Skeletal muscle cell (primary cell): ENCODE data around the gene SRP72.
A peak's percentile ranks its signal among the peaks of the same experiment; 100 is the strongest.
"Not testable (repeated sequence)": the region's sequence is repeated elsewhere in the genome, so short reads cannot be mapped to it uniquely, and the experiment has no call there.

Experiments used
- DNase-seq: peaks from one replicate; pipeline ENCODE4 v3.0.0-alpha.2; 2010; ENCODE audit warnings: low read depth
- H3K4me3 ChIP-seq: 2 replicates; pipeline ENCODE4 v1.5.1; 2011; ENCODE audit warnings: low read depth, mild to moderate bottlenecking, control low read depth, low read length, moderate library complexity

Gene SRP72

GRCh38 chr4:56463711-56464110, 3.7 kb upstream of the SRP72 start:
- H3K4me3 ChIP-seq: no peak overlapping the region
- no peak for DNase-seq

GRCh38 chr4:56464581-56464980, 2.8 kb upstream of the SRP72 start:
- DNase-seq: no peak
- no peak overlapping the region for H3K4me3 ChIP-seq

GRCh38 chr4:56465599-56466295, 1.7 kb upstream of the SRP72 start:
- peak overlapping the region; percentile 98 for H3K4me3 ChIP-seq
- DNase-seq: no peak

GRCh38 chr4:56466296-56466761, 1.1 kb upstream of the SRP72 start:
- H3K4me3 ChIP-seq: peak overlapping the region; percentile 98
- not testable (repeated sequence) for DNase-seq

- H3K4me3 ChIP-seq: peak overlapping the region; percentile 98
- DNase-seq: no peak
Observed at GRCh38 chr4:56466910-56467283, 520 bp upstream of the SRP72 start.

GRCh38 chr4:56468097-56468422, 643 bp downstream of the SRP72 start:
- H3K4me3 ChIP-seq: peak overlapping the region; percentile 98
- DNase-seq: no peak

- DNase-seq: no peak
- no peak overlapping the region for H3K4me3 ChIP-seq
Observed at GRCh38 chr4:56469489-56470210, 2.2 kb downstream of the SRP72 start.

GRCh38 chr4:56475917-56476316, 8.5 kb downstream of the SRP72 start:
- DNase-seq: no peak
- no peak overlapping the region for H3K4me3 ChIP-seq

GRCh38 chr4:56477192-56477702, 9.8 kb downstream of the SRP72 start:
- no peak for DNase-seq
- no peak overlapping the region for H3K4me3 ChIP-seq

- H3K4me3 ChIP-seq: no peak overlapping the region
- DNase-seq: no peak
Observed at GRCh38 chr4:56480691-56481090, 13.3 kb downstream of the SRP72 start.

- no peak overlapping the region for H3K4me3 ChIP-seq
Observed at GRCh38 chr4:56496241-56496640, 28.8 kb downstream of the SRP72 start.

GRCh38 chr4:56505269-56506130, 38.1 kb downstream of the SRP72 start, which contains the start of gene ARL9:
Gene ARL9 (plus strand): TSS chr4:56505791. CDS start chr4:56505863, 72 bp downstream.
- peak; percentile 20 for DNase-seq
- H3K4me3 ChIP-seq: peak within 1 kb of the TSS; percentile 61

More at GRCh38 chr4:56496241-56496640, 28.8 kb downstream of the SRP72 start:
- no peak for DNase-seq

- H3K4me3 ChIP-seq: no peak overlapping the region
- no peak for DNase-seq
Observed at GRCh38 chr4:56511098-56511497, 43.7 kb downstream of the SRP72 start.

GRCh38 chr4:56512166-56512565, 44.7 kb downstream of the SRP72 start:
- H3K4me3 ChIP-seq: no peak overlapping the region
- DNase-seq: peak; percentile 3

GRCh38 chr4:56513517-56513916, 46.1 kb downstream of the SRP72 start:
- H3K4me3 ChIP-seq: no peak overlapping the region
- DNase-seq: no peak

GRCh38 chr4:56530269-56531148, 63.1 kb downstream of the SRP72 start:
- peak; percentile 37 for DNase-seq
- peak overlapping the region; percentile 65 for H3K4me3 ChIP-seq

- DNase-seq: no peak
- H3K4me3 ChIP-seq: peak overlapping the region; percentile 65
Observed at GRCh38 chr4:56531149-56531770, 63.8 kb downstream of the SRP72 start.

- DNase-seq: no peak
Observed at GRCh38 chr4:56531823-56532222, 64.4 kb downstream of the SRP72 start.

More at GRCh38 chr4:56531823-56532222, 64.4 kb downstream of the SRP72 start:
- H3K4me3 ChIP-seq: no peak overlapping the region
